ENCODE data around the gene ANKRD23.
"Not testable (repeated sequence)": the region's sequence is repeated elsewhere in the genome, so short reads cannot be mapped to it uniquely, and the experiment has no call there.

Gene ANKRD23

DNA sequence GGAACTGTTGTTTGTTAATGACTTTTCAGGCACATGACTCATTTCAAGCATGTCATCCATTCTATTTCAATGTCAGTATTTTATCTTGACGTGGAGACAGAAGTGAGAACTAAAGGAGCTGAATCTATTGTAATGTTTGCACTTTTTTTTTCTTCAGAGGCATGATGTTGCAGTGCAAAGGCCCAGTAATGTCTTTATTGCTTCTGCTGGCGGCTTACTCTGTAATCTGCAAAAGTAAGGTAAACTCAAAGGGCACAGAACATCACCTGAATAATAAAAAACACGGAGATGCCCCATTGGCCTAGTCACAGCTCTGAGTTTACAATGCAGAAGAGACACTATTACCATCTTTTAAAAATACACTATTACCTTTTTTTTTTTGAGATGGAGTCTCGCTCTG is 30.2 kb downstream of the ANKRD23 start:
- DNase-seq, result no peak

DNA sequence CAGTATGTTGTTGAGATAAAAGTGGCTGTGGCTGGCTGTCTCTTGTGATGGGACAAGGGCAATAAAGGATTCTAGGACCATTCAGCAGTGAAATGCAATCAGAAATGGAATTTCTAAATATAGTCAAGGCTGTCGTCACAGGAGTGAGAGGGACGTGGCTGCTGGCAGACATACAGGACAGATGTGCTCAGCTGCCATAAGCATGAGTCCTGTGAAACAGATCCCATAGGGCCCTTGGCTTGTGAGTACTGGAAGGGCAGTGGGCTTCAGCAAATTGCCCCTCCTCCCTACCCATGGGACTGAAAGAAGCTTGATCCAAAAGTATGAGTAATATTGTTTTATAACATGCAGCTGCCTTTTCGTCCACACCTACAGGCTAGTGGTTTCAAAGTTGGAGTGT is 31.9 kb downstream of the ANKRD23 start:
- no peak for DNase-seq

DNA sequence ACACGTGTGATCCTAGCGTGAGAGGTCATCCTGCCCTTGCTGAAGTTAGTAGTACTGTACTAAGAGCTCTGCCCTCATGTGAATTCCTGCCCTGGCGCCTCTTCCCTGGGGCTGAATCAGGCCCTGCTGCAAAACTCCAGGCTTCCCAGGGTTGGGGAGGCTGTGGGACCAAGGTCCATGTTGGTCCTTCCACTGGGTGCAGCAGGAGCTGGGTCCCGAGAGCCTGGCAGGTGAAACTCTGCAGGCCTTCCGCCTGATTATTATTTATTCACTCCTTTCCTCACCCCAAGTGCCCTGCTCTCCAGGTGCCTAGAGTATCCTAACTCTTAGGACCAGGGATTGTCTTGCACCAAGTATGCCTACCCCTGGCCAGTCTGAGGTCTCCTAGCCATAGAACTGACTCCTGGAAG is 33.0 kb downstream of the ANKRD23 start:
- DNase-seq, result no peak

DNA sequence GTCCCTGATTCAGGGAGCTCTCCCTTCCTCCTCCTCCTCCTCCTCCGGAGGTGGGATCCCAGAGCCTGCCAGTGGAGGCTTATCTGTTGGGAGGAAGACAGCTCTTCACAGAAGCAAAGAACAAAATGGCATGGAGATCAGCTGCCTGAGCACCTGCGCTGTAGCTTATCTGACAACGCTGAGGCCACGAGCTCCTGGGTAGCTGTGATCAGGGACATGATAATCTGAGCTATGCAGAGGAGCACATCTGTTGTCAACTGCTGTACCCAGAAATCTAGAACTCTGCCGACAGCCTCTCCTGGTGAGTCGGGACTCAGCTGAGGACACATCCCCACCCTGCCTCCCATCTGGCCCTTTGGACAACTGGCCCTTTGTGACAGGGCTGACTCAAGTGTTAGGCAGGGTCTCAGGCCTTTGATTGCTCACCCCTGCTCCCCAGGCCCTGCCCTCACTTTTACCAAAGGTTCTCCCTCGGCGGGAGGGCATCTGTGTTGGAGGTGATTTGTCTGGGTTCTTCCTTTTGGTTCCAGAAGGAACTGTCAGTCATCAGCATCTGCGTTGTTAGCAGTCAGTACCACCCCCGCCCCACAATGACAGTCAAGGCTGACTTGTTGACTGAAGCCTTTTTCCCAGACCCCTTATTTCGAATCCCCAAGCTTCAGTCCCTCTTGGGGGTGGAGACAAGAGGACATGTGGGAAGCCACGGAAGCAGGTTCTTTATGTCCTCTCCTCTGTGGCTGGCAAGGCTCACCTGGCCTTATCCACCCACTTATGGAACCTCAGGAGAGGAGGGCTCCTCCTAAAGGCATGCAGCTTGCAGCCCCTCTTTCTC is 33.7 kb downstream of the ANKRD23 start:
- DNase-seq, result no peak

DNA sequence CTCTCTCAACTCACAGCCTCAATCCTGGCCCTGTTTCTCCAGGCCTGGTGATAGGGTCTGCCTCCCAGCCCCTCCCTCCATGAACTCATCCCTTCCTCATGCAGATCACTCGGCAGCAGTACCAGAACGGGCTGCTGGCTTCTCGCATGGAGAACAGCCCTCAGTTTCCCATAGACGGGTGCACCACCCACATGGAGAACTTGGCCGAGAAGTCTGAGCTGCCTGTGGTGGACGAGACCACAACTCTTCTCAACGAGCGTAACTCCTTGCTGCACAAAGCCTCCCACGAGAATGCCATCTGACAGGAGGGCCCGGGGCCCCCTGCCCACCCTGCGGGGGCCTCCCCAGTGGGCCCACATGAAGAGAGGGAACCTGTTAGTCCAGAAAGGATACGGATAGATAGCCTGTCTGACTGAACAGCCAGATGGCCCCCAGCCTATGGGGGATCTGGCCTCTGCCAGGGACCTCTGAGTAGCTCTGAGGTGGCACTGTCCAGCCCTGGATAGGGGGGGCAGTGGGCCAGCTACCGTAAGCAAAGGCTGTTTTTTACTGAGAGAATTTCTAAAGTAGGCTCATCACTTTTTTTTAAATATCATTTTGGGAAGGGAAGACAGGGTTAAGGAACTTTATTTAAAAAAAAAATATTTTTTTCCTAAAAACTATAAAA is 34.5 kb downstream of the ANKRD23 start:
- DNase-seq, result no peak

DNA sequence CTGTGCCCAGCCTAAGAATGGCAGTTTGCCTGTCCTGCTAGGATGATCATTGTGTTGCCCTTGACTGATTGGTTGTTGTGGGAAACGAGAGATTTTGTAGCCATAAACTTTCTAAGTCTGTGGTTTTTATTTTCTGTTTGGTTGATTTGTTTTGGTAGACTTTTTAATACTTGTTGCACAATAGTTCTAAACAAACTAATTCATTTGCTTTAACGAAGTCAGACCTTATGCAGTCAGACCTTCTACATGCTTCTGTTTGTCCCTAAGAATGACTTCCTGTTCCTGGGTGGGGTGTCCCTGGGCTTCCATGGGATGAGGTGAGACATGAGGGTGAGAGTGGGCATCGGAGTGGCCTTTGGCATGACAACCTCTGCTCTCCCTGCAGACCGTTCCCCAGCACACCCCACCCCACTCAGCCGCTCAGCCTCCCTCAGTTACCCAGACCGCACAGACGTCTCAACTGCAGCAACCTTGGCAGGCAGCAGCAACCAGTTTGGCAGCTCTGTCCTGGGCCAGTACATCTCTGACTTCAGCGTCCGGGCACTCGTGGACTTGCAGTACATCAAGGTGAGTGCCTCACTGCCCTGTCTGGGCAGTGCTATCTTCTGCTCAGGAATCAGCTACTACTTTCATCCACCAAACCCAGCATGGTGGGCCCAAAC is 35.5 kb downstream of the ANKRD23 start:
- DNase-seq, result no peak

DNA sequence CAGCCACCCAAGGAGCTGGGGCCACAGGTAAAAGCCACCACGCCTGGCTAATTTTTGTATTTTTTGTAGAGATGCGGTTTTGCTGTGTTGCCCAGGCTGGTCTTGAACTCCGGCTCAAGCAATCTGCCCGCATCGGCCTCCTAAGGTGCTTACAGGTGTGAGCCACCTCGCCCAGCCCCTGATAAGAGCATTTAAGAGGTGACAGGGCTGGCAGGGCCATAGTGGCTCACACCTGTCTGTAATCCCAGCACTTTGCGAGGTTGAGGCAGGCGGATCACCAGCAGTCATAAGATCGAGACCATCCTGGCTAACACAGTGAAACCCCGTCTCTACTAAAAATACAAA is 36.7 kb downstream of the ANKRD23 start:
- DNase-seq, result no peak

DNA sequence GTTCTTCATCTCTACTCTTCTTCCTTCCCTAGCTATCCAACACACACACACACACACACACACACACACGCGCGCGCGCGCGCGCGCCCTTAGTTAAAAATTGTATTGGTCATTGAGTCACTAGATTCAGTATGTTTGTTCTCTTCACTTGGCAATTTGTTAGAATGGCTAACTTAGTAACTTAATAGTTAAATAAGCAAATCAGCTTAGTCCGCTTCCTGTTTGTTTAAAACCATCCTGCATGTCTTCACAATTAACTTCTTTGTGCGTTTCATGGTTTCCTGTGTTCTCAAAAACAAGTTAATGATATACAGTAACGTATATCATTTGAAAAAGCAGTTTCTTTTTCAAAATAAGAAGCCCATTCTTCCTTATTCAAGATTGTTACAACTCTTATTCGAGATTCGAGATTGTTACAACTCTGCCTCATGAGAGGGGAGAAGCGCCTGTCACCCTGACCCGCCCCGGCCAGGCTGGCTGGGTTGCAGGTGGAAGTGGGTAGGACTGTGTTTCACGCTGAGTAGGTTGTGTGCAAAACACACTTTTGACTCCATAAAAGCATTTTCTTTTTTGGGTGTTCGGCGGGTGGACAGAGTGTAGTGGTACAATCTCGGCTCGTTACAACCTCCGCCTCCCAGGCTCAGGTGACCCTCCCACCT is 37.2 kb downstream of the ANKRD23 start:
- DNase-seq, result no peak

DNA sequence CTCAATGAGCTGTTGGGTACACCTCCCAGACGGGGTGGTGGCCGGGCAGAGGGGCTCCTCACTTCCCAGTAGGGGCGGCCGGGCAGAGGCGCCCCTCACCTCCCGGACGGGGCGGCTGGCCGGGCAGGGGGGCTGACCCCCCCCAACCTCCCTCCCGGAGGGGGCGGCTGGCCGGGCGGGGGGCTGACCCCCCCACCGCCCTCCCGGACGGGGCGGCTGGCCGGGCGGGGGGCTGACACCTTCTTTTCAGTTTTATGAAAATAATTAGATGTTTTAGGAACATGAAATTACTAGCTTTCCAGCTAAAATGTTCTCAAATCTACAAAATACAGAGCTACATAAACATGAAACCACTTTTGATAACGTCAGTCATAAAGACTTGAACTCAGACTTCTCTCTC is 37.9 kb downstream of the ANKRD23 start:
- not testable (repeated sequence) for DNase-seq

DNA sequence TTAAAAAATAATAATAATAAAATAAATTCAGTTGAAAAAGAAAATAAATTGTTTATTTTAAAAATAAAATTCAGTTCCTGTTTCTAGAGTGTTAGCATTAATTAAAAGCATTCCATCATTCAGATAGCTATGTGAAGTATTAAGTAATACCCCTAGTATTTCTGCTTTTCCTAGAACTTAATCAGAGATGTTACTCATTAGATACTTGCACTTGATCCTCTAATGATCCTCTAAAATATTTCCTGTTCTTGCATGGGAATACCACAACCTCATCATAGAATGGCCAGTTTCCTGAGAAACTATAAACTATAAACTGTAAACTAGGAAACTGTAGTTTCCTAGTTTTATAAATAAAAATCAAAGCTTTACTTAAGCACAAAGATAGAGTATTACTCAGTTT is 38.8 kb downstream of the ANKRD23 start:
- DNase-seq, result no peak

DNA sequence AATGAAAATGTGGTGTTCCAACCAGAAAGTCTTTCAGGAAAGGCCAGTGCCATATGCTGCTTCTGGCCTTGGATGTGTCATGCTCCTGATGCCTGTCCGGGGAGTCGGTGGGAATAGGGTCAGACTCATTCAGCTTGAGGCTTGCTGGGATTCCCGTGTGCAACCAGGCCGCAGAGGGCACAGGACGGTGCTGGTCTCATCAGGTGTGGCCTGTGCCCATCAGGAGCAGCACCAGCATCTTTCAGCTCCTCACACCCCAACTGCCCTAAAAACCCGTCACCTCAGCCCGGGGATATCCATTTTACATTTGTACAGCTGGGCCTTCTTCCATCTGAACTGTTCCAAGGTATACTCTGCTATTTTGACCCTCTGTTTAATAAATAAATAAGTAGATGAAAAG is 41.1 kb downstream of the ANKRD23 start:
- no peak for DNase-seq

DNA sequence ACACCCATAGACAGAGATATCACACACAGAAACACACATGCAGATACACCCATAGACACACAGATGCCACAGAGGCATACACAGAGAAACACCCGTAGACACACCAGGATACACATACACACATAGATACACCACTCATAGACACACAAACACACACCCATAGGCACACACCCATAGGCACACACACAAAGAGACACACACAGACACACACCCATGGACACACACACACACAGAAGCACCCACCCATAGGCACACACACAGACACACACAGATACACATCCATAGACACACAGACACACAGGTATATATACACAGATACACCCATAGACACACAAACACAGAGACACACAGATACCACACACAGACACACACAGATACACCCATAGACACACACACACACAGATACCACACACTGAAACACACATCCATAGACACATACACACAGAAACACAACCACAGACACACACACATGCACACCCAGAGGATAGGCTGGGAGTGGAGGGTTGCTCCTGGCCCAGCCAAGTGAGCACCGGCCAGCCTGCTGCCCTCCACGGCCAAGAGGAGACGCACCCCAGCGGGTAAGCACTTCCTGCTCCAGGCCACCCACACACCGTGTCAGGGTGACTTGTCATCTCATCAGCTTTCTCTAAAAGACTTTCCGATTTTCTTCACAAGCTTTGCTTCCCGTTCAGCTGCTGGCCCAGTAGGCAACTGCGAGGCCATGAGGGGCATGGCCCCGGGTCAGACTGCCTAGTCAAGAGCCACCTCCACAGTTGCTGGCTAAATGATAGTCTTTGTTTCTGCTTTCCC is 41.8 kb downstream of the ANKRD23 start:
- DNase-seq, result no peak

DNA sequence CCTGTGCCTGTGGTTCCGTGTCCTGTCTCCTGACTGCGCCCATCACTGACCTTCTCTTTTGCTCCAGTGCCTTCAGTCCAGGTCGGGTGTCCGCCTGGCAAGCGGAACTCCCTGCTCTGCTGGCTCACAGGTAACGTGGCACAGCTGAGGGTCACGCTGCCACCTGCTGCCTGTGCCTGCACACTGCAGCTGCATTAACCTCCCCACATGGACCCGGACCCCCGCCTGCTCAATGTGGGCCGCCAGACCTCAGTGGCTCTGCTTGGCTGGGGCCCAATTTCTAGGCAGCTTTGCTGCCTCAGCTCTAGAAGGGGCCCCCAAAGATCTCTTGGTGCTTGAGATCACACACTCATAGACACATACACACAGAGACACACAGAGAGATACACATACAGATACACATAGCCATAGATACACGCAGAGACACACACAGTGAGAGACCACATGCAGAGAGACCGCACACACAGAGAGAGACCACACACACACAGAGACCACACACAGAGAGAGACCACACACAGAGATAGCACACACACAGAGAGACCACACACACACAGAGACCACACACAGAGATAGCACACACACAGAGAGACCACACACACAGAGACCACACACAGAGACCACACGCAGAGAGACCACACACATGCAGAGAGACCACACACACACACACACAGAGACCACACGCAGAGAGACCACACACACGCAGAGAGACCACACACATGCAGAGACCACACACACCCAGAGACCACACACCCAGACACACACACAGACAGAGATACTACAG is 42.6 kb downstream of the ANKRD23 start:
- no peak for DNase-seq

DNA sequence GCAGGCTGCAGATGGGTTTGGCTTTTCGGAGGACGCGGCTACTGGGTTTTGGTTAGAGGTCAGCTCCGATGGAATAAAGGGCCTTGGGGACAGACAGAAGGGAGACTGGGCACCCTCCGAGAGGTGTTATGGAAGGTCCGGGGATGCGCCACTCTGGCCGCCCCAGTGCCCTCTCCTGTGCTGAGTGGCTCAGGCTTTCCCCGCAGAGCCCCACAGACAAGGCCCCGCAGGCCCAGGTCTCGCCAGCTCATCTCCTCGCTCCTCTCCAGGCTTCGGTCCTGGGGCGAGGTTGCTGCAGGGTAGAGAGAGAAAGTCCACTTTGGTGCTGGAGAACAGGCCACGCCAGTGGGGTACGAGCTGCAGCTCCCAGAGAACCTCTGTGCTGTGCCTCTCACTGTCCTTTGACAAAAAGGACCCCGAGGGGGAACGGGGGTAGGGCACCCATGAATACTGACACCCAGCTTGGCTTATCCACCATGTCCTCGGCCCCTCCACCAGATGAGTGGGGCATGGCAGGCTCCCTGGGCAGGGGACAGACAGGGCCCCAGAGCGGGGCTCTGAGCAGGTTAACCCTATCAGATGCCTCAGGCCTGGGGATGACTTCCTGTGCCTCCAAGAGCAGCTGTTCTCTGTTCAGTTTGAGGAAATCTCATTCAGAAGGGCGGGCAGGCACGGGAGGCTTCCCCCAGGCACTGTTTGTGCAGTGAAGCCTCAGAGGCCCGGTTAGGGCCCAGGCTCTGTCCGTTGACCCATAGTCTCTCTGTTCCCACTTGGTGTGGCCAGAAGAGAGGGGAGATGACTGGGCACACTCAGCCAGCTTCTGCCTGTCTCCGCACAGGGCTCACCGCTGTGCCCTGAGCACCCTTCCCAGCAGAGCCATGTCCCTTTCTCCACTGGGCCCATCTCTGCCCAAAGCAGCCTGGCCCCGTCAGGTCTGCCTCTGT is 43.5 kb downstream of the ANKRD23 start:
- DNase-seq, result no peak

DNA sequence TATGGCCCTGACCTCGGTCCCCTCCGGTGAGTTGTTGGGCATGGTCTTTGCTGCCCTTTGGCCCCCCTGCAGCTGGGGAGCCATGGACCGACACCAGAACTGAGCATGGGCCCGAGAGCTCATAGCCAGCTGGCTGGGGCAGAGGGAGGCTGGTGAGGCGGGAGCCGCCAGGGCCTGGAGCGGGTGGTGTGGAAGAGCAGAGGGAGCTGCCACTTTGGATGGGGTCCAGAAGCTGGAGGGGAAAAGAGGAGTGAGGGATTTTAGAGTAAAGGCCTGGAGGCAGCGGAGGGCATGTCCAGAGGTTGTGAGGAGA is 44.2 kb downstream of the ANKRD23 start:
- no peak for DNase-seq

DNA sequence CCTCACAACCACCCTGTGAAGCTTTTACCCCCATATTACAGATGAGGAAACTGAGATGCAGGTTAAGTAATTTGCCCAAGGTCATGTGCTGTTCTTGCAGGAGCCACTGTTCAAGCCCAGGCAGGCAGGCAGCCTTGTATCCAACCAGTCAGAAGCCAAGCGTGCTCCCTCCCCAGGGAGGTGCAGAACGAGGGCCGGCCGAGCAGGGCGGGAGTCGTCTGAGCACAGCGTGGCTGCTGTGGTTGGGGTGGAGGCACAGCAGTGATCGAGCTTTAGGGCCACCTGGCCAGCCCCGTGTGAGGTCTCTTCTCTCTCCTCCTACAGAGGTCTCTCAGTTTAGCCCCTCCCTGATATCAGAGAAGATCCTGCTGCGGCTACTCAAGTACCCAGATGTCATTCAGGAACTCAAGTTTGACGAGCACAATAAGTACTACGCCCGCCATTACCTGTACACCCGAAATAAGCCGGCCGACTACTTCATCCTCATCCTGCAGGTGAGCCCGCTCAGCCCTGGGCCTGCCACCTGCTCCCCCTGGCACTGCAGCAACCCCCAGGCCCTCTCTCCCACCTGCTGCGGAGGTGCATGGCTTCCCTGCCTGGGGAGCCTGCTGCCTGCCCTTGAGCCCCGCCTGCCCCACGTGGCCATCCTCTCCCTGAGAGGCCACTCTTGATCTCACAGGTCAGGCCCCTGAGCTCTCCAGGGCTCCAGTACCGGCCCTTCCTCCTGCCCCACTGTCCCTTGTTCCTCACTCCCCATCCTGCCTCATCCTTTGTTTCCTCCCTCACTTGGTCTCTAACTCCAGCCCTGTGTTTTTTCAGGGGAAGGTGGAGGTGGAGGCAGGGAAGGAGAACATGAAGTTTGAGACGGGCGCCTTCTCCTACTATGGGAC is 44.8 kb downstream of the ANKRD23 start:
- no peak for DNase-seq

DNA sequence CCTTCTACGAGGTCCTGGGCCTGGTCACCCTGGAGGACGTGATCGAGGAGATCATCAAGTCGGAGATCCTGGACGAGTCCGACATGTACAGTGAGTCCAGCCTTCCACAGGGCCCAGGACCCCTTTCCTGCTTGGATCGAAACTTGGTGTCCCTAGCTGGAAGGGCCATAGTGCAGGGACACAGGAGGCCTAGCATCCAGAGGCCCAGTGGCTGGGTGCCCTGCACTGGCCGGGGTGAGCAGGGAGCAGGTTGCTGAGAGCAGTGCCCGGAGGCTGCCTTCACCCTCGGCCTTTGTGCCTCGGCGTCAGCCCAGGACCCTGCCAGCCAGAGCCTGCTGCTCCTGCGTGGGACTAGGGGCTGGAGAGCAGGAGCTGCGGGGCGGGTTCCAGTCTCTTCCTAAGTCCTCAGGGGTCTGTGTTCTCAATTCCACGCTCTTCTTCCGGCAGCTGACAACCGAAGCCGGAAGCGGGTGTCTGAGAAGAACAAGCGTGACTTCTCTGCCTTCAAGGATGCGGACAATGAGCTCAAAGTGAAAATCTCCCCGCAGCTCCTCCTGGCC is 46.7 kb downstream of the ANKRD23 start:
- DNase-seq, result no peak

DNA sequence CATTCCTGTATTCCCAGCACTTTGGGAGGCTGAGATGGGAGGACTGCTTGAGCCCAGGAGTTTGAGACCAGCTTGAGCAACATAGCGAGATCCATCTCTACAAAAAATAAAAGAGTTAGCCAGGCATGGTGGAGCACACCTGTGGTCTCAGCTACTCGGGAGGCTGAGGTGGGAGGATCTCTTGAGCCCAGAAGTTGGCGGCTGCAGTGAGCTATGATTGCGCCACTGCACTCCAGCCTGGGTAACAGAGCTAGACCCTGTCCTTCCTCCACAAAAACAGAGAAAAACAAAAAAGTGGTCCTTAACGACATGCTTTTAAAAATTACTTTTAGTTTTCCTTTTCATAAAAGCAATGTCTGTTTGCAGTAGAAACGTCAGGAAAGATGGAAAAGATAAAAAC is 47.3 kb downstream of the ANKRD23 start:
- not testable (repeated sequence) for DNase-seq

DNA sequence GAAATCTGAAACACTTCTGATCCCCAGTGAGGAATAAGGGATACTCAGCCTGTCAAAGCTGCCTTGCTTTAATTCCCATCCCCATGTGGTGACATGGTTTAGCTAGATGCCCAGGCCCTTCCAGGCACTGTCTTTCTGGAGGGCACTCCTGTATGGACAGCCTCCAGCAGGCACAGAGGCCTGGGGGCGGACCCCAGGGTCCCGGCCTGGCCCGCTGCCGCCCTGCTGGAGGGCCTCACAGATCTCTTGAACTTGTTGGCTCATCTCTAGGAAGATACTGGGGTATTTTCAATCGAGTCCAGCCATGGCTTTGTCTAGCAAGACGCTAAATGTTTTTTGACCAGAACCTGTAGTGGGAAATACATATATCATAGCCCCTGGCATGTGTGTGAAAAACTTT is 48.7 kb downstream of the ANKRD23 start:
- no peak for DNase-seq
